Lower lobe of right lung (tissue), 2 donors: ENCODE results near the gene GOLT1A. TPM values are rescaled to one million over a fixed set of nuclear protein-coding genes. Genes with fewer than 3 reads are reported as not detected.

Experiments used
- ATAC-seq, 2 donors: fragments of 200-7000 bp; cut with Tn5 transposase; one replicate each; pipeline ENCODE4 v1.9.1; 2020 to 2022; ENCODE audit warnings: mild to moderate bottlenecking in 2 of 2, moderate library complexity in 2 of 2
- DNase-seq: peaks from one replicate; pipeline ENCODE4 v3.0.0-alpha.2; 2020
- H3K27ac ChIP-seq: fragments of 200-600 bp; one replicate; pipeline ENCODE4 v1.8.0; 2022
- H3K27me3 ChIP-seq: fragments of 200-600 bp; one replicate; pipeline ENCODE4 v1.8.0; 2022; ENCODE audit warnings: low read depth
- H3K36me3 ChIP-seq: fragments of 200-600 bp; one replicate; pipeline ENCODE4 v1.8.0; 2022; ENCODE audit warnings: mild to moderate bottlenecking
- H3K4me1 ChIP-seq: fragments of 200-600 bp; one replicate; pipeline ENCODE4 v1.8.0; 2022
- H3K4me3 ChIP-seq: fragments of 200-600 bp; one replicate; pipeline ENCODE4 v1.8.0; 2022; ENCODE audit warnings: mild to moderate bottlenecking
- H3K9me3 ChIP-seq: fragments of 200-600 bp; one replicate; pipeline ENCODE4 v1.8.0; 2022
- CTCF ChIP-seq: fragments of 200-600 bp; IDR thresholded peaks from one replicate; pipeline ENCODE4 v1.8.0; 2022; ENCODE audit warnings: antibody characterized with exemption, mild to moderate bottlenecking
- intact Hi-C: fragments of 100-400 bp; cut with DNase I; formaldehyde crosslinking; loops from one replicate; pipeline ENCODE4 v1.11.0; 2022
- total RNA-seq: library from RNA; stranded (reverse); fragmentation: NEBNext Ultra II Directional; extraction: Animal tissue kit (Norgen Biotek cat#: 25700); gene quantifications from one replicate; pipeline ENCODE4 v1.2.1, GENCODE V29; 2021
- donor health status: DM: no; HTN: yes; CAD: no; lungs with severe emphysema.

Gene GOLT1A
- total RNA-seq, 1 donor from 2014 or later: 11.9 TPM

GRCh38 chr1:204192589-204193352 is 21.0 kb downstream of the GOLT1A start:
- no peak for DNase-seq
- no peaks in the 10 kb centered on the region for H3K9me3 ChIP-seq
- no peak for TF ChIP-seq CTCF
- intact Hi-C loops: no loop called here
- no peaks in the 10 kb centered on the region for H3K36me3 ChIP-seq
- peak; percentile 9 to 32 for ATAC-seq
- no peak overlapping the region for H3K27ac ChIP-seq
- H3K4me3 ChIP-seq: no peak overlapping the region
- H3K4me1 ChIP-seq: peaks cover 11% of the 10 kb centered on the region
- peaks cover 32% of the 10 kb centered on the region for H3K27me3 ChIP-seq

- no peak overlapping the region for H3K4me3 ChIP-seq
- intact Hi-C loops: no loop called here
- peaks cover 37% of the 10 kb centered on the region for H3K27me3 ChIP-seq
- no peak for TF ChIP-seq CTCF
- no peaks in the 10 kb centered on the region for H3K9me3 ChIP-seq
- ATAC-seq (no peak), DNase-seq (no peak)
- peaks cover 11% of the 10 kb centered on the region for H3K4me1 ChIP-seq
- H3K27ac ChIP-seq: no peak overlapping the region
- no peaks in the 10 kb centered on the region for H3K36me3 ChIP-seq
Measured at GRCh38 chr1:204192046-204192445, 21.7 kb downstream of the GOLT1A start.

GRCh38 chr1:204191456-204191855 is 22.3 kb downstream of the GOLT1A start:
- no peak overlapping the region for H3K4me3 ChIP-seq
- H3K4me1 ChIP-seq: peaks cover 11% of the 10 kb centered on the region
- intact Hi-C loops: no loop called here
- DNase-seq (no peak), ATAC-seq (no peak)
- no peaks in the 10 kb centered on the region for H3K36me3 ChIP-seq
- H3K27ac ChIP-seq: no peak overlapping the region
- peaks cover 42% of the 10 kb centered on the region for H3K27me3 ChIP-seq
- H3K9me3 ChIP-seq: no peaks in the 10 kb centered on the region
- TF ChIP-seq CTCF: no peak

- TF ChIP-seq CTCF: no peak
- Histone ChIP-seq H3K27ac (no peak overlapping the region), H3K27me3 (peaks cover 50% of the 10 kb centered on the region), H3K9me3 (no peaks in the 10 kb centered on the region), H3K4me3 (peak overlapping the region; percentile 30), H3K4me1 (peaks cover 11% of the 10 kb centered on the region), H3K36me3 (no peaks in the 10 kb centered on the region)
- ATAC-seq (peak; percentile 41 to 57), DNase-seq (no peak)
- intact Hi-C loops: no loop called here
Measured at GRCh38 chr1:204190212-204191211, 23.3 kb downstream of the GOLT1A start.

- ATAC-seq (no peak), DNase-seq (no peak)
- peaks cover 50% of the 10 kb centered on the region for H3K27me3 ChIP-seq
- no peak overlapping the region for H3K4me3 ChIP-seq
- peaks cover 11% of the 10 kb centered on the region for H3K4me1 ChIP-seq
- H3K9me3 ChIP-seq: no peaks in the 10 kb centered on the region
- intact Hi-C loops: no loop called here
- no peaks in the 10 kb centered on the region for H3K36me3 ChIP-seq
- TF ChIP-seq CTCF: no peak
- no peak overlapping the region for H3K27ac ChIP-seq
Measured at GRCh38 chr1:204188959-204189639, 24.7 kb downstream of the GOLT1A start.
